Lower lobe of right lung (tissue), 2 donors: ENCODE data around the gene TAGLN3. TPM values are rescaled to one million over a fixed set of nuclear protein-coding genes. Genes with fewer than 3 reads are reported as not detected.

Experiments used
- ATAC-seq, 2 donors: fragments of 200-7000 bp; cut with Tn5 transposase; one replicate each; pipeline ENCODE4 v1.9.1; 2020 to 2022; ENCODE audit warnings: mild to moderate bottlenecking in 2 of 2, moderate library complexity in 2 of 2
- DNase-seq: peaks from one replicate; pipeline ENCODE4 v3.0.0-alpha.2; 2020
- H3K27ac ChIP-seq: fragments of 200-600 bp; one replicate; pipeline ENCODE4 v1.8.0; 2022
- H3K27me3 ChIP-seq: fragments of 200-600 bp; one replicate; pipeline ENCODE4 v1.8.0; 2022; ENCODE audit warnings: low read depth
- H3K36me3 ChIP-seq: fragments of 200-600 bp; one replicate; pipeline ENCODE4 v1.8.0; 2022; ENCODE audit warnings: mild to moderate bottlenecking
- H3K4me1 ChIP-seq: fragments of 200-600 bp; one replicate; pipeline ENCODE4 v1.8.0; 2022
- H3K4me3 ChIP-seq: fragments of 200-600 bp; one replicate; pipeline ENCODE4 v1.8.0; 2022; ENCODE audit warnings: mild to moderate bottlenecking
- H3K9me3 ChIP-seq: fragments of 200-600 bp; one replicate; pipeline ENCODE4 v1.8.0; 2022
- CTCF ChIP-seq: fragments of 200-600 bp; IDR thresholded peaks from one replicate; pipeline ENCODE4 v1.8.0; 2022; ENCODE audit warnings: antibody characterized with exemption, mild to moderate bottlenecking
- intact Hi-C: fragments of 100-400 bp; cut with DNase I; formaldehyde crosslinking; loops from one replicate; pipeline ENCODE4 v1.11.0; 2022
- total RNA-seq: library from RNA; stranded (reverse); fragmentation: NEBNext Ultra II Directional; extraction: Animal tissue kit (Norgen Biotek cat#: 25700); gene quantifications from one replicate; pipeline ENCODE4 v1.2.1, GENCODE V29; 2021
- donor health status: DM: no; HTN: yes; CAD: no; lungs with severe emphysema.

Gene TAGLN3
- total RNA-seq, 1 donor from 2014 or later: 0.44 TPM

- ATAC-seq: no peak
- TF ChIP-seq CTCF: no peak
Observed at GRCh38 chr3:111954228-111954990, 44.3 kb upstream of the TAGLN3 start.

GRCh38 chr3:111955876-111956275 lies 42.8 kb upstream of the TAGLN3 start:
- intact Hi-C loops: no loop called here
- TF ChIP-seq CTCF: no peak
- no peak for ATAC-seq
- H3K4me1 ChIP-seq: peaks cover 6% of the 10 kb centered on the region
- H3K9me3 ChIP-seq: no peaks in the 10 kb centered on the region
- DNase-seq: no peak
- H3K36me3 ChIP-seq: peaks cover 16% of the 10 kb centered on the region
- no peak overlapping the region for H3K4me3 ChIP-seq
- no peaks in the 10 kb centered on the region for H3K27me3 ChIP-seq
- no peak overlapping the region for H3K27ac ChIP-seq

More at GRCh38 chr3:111954228-111954990, 44.3 kb upstream of the TAGLN3 start:
- Histone ChIP-seq H3K9me3 (no peaks in the 10 kb centered on the region), H3K4me1 (peaks cover 6% of the 10 kb centered on the region), H3K4me3 (no peak overlapping the region), H3K27me3 (no peaks in the 10 kb centered on the region), H3K27ac (no peak overlapping the region), H3K36me3 (peaks cover 20% of the 10 kb centered on the region)
- DNase-seq: no peak
- intact Hi-C loops: no loop called here

GRCh38 chr3:111956449-111956848 lies 42.3 kb upstream of the TAGLN3 start:
- intact Hi-C loops: no loop called here
- Histone ChIP-seq H3K9me3 (no peaks in the 10 kb centered on the region), H3K27ac (no peak overlapping the region), H3K27me3 (no peaks in the 10 kb centered on the region), H3K36me3 (peaks cover 16% of the 10 kb centered on the region), H3K4me3 (no peak overlapping the region), H3K4me1 (peaks cover 6% of the 10 kb centered on the region)
- TF ChIP-seq CTCF: no peak
- DNase-seq (no peak), ATAC-seq (no peak)

GRCh38 chr3:111956995-111957734 lies 41.6 kb upstream of the TAGLN3 start:
- no peaks in the 10 kb centered on the region for H3K27me3 ChIP-seq
- no peaks in the 10 kb centered on the region for H3K9me3 ChIP-seq
- DNase-seq (no peak), ATAC-seq (no peak)
- no peak for TF ChIP-seq CTCF
- peaks cover 21% of the 10 kb centered on the region for H3K36me3 ChIP-seq
- intact Hi-C loops: no loop called here
- no peak overlapping the region for H3K27ac ChIP-seq
- H3K4me1 ChIP-seq: peaks cover 6% of the 10 kb centered on the region
- H3K4me3 ChIP-seq: no peak overlapping the region

- no peak overlapping the region for H3K27ac ChIP-seq
- no peak overlapping the region for H3K4me3 ChIP-seq
- intact Hi-C loops: loop anchor here (10.0 kb wide), 1 partner anchor 247 kb away; no protein-coding TSS in a partner anchor
- no peak for TF ChIP-seq CTCF
- no peaks in the 10 kb centered on the region for H3K27me3 ChIP-seq
- DNase-seq (no peak), ATAC-seq (no peak)
- H3K36me3 ChIP-seq: peaks cover 5% of the 10 kb centered on the region
- H3K9me3 ChIP-seq: no peaks in the 10 kb centered on the region
- H3K4me1 ChIP-seq: no peaks in the 10 kb centered on the region
Observed at GRCh38 chr3:111961461-111962164, 37.1 kb upstream of the TAGLN3 start.
